NCI-H187 treated with DMSO at 0.1 percent for 48 hours (cell line): ENCODE measurements around the gene ANXA11.

Source experiments
- DNase-seq: peaks from one replicate; lab custom pipeline; 2025; lab: John Stamatoyannopoulos, UW

ANXA11 gene

DNA sequence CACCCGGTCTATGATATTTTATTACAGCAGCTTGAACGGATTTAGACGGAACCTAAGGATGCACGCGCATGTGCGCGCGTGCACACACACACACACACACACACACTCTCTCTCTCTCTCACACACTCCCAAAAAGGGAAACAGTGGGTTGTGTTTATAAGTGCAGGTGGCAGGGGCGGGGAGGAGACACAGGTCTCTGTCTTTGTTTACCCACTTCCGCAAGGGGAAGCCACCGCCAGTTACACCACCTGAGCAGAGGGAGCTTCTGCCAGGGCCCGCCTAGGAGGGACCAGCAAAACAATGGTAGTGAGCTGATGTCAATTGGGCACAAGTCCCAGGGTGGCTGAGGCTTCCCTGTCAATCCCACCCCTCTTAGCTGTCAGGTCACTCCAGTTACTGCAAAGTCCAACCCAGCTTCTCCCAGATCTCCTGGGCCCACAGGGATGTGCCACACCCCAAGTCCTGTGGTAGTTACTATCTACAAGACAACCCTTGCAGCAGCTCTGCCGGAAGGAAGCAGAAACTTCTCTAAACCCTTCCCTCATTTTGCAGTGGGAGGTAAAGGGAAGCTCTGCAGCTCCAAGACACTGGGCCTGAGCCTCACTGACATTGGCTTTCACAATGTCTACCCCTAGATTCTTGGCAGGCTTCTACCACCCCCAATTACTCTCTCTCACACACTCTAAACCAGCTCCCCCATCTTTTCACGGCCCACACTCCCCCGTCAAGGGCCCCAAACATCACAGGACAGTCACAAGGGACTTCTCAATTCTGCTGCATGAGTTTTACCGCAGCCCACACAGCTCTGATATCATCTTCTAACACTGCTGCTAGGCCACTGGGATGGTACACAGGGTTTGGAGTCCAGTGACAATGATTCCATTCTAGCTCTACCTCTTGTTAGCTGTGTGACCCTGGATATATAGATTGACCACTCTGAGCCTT, 17.6 kb downstream of the ANXA11 start:
- no peak for DNase-seq

DNA sequence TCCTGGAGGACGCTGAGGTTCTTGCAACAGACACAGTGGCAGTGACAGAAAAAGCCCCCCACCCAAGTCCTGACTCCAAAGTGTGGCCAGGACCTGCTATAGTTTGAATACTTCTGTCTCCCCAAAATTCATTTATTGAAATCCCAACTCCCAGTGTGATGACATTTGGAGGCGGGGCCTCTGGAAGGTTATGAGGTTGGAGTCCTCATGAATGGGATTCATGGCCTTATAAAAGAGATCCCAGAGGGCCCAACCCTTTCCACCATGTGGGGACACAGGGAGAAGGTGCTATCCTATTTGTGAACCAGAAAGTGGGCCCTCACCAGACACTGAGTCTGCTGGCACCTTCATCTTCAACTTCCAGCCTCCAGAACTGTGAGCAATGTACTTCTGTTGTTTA, 18.3 kb downstream of the ANXA11 start:
- DNase-seq, result no peak

DNA sequence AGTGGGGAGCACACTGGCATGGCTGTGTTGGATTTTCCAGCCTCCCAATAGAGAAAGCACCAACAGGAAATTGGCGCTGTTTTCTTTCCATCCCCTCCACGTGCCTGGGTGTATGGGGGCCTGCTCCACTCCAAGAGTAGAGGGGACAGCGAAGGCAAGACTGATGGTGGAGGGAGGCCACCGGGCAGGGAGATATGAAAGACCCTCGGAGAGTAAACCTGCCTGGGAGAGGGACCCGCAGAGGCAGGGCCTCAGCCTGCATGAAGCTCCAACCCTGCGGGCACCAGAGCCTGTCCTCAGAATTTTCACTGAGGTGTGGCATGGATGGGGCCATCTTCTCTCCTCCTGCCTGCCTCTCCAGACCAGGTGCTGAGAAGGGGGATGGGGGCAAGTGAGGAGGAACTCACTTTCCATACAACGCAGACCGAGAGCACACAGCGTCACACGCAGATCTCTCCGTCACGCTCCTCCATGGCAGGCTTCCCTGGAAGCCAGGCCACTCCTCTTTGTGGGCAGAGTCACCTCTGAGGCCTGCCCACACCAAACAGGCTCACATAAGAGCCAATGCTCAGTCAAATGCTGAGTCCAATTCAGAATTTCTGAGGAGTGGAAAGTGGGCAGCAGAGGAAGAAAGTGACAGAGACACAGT, 18.8 kb downstream of the ANXA11 start:
- DNase-seq, result no peak

DNA sequence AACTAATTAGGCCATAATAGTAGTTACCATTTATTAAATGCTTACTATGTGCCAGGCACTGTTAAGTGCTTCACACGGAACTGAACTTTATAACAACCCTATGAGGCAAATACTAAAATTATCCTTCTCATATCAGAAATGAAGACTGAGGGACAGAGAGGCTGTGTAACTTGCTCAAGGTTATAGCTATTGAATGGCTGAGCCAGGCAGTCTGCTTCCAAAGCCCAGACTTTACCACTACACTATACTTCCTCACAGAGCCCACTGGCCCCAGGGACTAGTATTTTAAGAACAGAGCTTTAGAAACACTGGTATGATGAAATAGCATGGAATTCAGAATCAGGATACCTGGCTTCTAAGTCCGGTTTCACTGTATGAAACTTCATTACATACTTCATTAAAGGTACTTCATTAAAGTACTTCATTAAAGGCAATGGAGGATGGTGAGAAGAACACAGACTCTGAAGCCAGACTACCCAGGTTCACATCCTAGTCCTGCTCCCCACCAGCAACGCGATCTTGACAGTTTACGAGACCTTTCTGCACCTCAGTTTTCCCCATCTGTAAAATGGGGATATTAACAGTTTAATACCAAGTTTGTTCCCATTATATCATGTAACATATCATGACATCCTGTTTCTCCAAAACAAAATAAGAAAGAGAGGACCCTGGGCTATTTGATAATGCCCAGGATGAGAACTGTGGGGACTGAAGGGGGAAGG, 19.6 kb downstream of the ANXA11 start:
- no peak for DNase-seq

DNA sequence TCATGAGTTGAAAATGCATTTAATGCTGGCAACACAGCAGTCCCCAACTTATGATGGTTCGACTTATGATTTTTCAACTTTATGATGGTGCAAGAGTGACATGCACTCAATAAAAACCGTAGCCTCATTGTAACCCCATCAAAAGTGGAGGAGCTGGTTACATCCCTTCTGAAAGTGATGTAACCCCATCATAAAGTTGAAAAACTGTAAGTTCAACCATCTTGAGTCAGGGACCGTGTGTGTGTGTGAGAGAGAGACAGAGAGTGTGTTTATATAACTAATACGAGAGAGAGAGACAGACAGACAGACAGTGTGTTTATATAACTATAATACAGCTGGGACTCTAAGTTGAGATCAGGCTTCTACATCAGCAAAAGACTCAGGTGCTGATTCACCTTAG, 21.0 kb downstream of the ANXA11 start:
- no peak for DNase-seq

DNA sequence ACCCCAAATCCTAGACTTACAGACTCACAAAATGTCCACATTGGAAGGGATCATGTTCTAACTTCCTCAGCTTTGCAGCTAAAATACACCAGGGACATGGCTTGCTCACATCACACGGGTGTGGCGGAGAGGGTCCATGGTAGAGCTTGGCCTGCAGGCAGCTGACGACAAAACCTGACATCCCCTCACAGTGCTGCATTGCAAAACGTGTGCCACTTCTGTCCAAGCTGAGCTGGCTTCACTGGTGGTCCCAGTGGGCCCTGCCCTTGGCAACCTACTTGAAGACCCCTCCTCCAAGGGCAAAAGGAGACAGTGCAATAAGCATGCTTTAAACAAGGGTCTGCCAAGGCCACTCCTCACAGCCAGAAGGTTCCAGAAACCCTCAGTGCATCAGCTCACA, 21.9 kb downstream of the ANXA11 start:
- no peak for DNase-seq

DNA sequence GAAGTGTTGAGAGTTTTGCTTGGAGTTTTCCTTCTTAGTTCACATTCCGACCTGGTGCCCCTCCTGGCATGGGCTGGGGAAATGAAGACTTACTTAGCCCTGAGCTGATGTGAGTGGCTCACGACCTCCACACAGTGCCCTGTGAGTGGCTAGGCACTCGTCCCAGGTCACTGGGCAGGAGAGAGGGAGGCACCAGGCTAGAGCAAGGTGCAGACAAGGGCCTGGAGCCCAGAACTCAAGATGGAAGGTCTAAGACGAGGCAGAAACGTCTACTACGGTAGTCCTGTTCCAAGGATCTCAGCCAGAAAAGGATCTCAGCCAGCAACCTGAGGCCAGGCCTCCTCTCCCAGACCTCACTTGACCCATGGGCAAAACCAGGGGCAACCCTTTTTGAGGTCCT, 22.4 kb downstream of the ANXA11 start:
- no peak for DNase-seq

DNA sequence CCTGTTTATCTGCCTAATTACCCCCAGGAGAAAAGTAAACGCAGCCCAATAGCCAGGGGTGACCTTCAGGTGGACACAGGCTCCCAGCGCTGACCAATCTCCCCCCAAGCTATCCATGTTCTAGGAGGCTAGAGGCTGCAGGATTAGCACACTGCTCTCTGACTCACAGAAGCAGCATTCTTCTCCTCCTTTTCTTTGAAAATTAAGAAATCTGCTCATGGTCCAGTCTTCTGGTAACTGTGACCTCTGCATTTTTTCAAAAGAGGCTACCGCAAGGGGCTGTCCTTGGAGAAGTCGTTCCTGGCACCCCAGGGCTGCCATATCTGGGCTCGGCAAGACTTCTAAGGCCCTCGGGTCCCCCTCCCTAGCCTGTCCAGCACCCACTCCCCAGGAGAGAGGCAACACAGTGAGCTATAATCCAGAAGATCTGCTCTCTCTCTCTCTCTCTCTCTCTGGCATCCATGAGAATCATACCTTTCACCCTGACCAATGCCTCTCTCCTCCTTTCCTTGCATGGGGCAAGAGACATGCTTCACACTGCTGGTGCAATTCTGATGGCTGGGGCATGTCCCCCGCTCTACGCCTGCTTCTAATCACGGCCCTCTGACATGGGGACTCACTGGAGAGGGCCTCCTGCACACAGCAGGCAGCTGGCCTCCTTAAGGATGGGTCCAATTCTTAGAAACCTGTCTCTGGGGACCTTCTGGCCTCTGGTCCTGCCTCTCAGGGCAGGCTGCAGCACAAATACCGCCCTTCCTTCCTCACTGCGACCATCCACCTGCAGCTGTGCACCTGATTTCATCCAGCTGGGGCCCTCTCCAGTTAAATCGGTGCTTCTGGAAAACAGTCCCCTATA, 27.3 kb downstream of the ANXA11 start:
- DNase-seq, result no peak

DNA sequence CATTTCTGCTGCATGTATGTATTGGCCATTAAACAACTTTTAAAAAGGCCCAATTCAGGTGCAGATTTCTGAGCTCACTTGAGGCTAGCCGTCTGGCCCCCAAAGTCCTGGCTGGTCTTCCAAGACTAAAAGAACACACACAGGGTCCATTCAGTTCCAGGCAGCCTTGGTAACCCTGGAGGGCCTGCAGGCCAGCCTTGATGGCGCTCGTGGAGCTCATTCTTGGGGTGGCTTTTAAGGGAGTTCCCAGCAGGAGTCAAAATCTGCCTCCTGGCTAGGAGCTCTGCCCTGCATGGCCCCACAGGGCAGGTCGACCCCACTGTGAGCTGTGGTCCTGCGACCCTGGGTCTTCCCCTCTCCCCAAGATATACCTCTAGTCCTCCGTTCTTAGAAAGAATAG, 28.8 kb downstream of the ANXA11 start:
- no peak for DNase-seq

DNA sequence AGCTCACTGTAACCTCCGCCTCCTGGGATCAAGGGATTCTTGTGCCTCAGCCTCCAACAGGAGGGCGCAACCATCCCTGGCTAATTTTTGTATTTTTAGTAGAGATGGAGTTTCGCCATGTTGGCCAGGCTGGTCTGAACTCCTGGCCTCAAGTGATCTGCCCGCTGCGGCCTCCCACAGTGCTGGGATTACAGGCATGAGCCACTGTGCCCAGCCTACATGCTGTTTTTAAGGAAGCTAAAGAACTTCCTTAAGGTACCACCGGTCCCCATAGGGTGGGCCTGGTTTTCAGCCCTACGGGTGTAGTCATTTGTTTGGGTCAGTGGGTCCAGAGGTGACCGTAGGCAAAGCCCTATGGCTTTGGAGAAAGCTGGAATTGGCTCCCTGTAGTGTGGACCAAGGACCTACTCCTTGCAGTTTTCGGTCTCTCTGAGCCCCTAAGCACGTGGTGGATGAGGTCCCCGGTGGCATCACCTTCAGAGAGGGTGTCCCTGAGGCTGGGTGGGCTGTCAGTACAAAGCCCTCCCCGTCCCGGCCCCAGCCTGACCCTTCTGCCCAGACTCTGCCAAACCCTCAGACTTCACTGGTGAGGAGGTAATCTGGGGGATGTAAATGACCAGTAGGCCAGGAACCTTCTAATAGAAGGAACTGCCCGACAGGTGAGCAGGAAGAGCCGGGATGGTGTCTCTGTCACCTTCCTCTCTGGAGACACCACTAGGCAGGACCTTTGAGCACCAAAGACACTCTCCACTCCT, 30.5 kb downstream of the ANXA11 start:
- DNase-seq, result no peak

DNA sequence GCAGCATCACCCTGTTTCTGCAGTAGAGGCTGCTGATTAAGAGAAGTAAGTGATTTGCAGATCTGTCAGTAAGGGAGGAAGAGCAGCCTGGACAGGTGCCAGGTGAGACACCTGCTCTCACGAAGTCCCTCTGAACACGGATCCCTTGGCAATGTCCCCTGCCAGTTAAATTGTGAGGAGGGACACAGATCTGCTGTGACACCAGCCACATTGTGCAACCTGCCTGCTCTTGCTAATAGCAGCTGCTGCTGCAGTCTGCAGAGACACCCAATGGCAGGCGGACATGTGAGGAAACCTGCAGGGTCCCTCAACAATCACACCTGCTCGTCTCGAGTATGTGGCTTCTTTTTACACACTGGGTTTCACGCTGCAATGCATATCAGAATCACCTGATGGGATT, 31.9 kb downstream of the ANXA11 start:
- peak; percentile 39 for DNase-seq

DNA sequence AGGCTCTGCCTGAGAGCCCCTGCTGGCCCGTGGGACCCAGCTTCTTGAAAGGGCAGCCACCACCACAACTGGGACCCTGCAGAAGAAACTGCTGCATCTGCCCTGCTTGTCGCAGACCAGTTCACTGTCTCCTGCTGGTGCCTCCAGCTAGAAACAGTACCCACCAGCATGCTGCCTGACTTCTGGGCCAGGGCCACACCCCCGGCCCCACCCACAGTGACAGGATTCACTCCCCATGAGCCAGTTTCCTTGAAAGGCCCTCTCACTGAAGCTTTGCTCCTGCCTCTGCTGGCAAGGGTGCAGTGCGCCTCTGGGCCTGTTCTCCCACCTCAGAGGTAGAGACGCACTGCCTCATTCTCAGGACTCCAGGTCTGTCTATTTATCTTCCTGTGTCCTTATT, 32.4 kb downstream of the ANXA11 start:
- no peak for DNase-seq

DNA sequence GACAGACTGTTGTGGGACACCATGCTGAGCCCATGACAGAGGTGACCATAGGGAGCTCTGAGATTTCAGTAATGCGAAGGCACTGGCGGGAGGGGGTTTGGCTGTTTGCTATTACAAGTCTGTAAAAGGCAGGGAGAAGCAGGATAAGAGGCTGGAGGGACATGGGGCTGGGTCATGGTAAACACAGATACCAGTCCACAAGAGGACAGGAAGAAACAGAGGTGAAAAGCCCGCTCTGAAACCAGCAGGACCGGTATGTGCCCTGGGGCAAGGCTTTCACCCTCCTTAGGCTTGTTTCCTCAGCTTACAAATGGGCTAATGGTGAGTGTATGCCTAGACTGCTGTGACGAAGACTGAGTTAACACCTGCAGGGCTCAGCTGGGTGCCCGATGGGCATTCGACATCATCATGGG, 34.1 kb downstream of the ANXA11 start:
- no peak for DNase-seq

DNA sequence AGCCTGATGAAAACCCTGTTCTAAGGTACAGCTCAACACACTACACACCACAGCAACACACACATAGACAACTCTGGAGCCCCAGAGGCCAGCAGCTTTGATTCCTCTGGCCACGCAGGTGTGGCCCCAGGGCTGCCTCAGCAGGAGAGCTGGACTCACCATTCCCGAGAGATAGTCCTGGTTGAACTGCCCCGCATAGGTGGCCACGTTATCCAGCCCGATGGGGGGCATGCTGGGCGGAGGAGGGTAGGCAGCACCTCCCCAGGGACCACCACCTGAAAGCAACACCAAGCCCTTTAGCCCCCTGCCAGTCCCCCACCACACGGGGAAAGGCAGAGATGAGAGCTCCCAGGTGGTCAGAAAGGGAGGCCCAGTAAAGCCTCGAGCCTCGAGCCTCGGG, 34.7 kb downstream of the ANXA11 start:
- no peak for DNase-seq

DNA sequence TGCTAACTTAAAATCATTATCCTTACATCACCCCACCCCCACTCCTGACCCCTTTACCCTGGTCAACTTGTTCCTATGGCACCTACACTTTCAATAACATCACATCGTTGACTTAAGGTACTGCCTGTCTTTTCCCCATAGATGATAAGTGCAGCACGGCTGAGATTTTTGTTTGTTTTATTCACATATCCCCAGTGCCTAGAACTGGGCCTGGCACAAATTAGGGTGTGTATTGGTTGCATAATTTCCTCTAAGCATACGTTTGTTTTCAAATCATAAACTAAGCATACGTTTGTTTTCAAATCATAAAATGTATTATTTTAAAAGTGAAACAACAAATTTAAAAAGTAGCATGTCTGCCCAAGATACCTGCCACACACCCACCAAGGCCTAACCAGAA, 35.3 kb downstream of the ANXA11 start:
- DNase-seq, result no peak

DNA sequence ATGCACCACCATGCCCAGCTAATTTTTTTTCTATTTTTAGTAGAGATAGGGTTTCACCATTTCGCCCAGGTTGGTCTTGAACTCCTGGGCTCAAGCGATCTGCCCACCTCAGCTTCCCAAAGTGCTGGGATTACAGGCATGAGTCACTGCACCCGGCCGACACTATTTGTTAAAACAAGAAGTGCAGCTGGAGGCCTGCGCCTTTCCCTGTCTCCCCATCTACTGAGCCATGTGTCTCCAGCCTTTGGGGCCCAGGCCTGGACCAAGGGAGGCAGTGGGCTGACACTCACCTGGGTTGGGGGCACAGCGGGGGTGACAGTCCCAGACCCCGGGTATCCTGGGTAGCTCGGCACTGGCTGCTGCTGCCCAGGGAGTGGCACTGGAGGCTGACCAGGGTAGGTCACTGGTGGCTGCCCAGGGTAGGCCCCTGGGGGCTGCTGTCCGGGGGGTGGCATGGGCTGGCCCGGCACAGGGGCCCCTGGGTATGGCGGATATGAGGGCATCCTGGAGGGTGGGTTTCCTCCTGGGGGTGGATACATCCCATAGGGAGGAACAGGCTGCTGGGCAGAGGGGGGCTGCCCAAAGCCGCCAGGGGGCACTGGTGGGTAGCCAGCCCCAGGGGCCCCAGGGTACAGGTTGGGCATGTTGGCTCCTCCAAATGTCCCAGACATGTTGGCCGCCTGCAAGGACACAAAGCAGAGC, 36.5 kb downstream of the ANXA11 start:
- DNase-seq, result no peak

DNA sequence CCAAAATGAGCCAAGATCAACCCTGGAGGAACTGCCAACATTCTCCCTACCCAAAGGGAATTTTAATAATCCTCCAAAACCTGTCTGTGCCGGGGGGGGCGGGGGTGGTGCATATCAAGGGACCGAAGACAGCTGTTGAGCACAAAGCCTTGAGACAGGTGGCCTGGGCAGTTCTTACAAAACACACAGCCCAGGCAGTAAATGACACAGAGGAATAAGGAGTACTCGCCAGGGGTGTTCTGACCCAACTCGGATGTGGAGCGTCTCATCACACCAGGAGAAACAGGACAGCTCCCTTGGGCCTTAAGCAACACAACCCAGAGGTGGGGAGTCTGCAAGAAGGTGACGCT, 37.2 kb downstream of the ANXA11 start:
- no peak for DNase-seq

DNA sequence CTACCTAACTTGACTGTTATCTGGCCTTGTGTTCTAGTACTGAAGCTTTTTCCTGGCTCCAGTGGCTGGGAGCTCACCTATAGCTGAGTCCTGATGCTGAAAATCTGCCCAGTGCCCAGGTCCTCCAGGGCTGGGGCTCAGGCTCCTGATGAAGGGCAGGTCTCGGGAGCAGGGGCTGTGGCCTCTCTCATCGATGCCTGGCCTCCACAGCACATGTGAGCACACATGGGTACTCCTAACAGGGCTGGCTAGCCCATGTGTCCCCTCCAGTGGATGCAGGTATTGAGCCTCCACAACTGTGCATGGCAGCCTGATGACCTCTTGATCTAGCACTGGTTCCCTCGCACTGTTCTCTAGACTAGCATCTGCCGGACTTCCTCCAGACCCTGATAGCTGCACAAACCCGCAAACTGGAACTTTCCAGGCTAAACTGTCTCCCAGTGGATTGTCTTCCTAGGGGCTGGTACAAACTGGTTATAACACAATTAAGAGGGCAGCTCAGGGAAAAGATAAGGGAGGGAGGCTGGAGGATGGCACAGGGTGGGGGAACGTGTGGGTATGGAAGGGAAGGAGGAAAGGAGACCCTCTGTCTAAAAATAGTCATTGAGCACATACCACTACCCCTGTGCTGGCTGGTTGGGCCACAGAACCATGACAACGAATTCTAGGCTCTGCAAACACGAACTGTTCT, 37.7 kb downstream of the ANXA11 start:
- DNase-seq, result no peak

DNA sequence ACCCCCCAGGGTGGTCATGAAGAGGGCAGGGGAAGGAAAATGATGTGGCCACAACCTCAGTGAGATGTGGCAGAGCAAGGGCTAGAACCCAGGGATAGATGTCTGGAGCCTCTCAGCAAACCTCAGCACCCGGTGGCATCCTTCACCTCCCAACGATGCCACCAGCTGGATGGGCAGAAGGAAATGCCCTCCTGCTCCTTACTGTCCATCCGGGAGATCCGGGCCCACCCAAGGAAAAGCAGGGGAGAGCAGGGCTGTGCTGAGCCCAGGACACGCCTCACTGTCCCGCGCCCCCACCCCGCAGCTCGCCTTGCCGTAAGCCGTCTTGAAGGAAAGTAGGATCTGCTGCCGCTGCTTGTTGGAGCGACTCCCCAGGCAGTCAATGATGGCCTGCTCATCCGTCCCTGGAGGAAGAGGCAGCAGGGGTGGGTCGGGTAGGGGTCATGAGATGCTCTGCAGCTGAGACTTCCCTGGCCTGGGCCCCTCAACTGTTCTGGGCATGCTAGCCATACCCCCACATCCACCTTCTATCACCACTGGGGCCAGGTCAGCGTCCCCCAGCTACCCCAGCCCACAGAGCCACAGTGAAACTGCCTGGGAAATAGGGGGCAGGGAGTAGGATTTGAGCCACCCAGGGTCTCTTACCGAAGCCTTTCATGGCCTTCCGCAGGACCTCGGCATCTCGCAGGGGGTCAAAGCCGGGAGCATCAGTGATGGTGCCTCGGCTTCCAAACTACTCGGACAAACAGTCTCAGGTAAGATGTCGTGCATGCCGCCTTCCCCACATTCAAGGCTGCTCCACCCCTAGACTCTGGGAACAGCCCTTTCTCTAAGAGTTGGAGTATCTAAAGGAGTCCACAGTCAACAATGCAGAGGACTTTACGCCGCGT, 38.5 kb downstream of the ANXA11 start:
- no peak for DNase-seq
